ENCODE data around the gene MRM2. TPM values are rescaled to one million over a fixed set of nuclear protein-coding genes. Genes with fewer than 3 reads are reported as not detected.

MRM2 gene
- total RNA-seq, 1 experiment from 2014 or later: 49.9 TPM

DNA sequence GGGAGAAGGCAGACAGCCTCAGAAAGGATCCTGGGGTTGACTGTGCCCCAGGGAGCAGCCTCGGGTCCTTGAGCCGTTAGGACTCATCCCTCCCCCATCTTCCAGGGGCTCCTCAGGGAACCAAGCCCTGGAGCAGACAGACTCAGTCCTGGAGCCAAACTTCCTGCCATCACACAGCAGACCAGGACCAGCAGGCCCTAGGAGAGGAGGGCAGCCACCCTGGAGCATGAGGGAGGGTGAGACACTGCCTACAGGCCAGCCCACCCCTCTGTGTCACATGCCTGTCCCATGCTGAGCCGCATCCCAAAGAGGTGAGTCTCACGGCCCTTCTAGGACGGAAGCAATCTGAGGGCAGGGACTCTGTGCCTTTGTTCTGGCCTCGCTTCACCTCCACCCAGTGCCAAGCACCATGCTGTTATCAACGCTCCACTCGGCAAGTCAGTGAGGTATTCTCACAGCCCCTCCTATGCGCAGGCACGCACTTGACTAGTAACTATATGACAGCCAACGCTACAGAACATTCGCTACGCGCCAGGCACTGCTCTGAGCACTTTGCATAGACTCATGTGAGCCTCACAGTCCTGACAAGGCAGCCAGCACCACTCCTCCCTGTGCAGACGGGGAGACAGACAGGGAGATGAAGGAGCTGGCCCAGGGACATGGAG, 28.3 kb downstream of the MRM2 start:
- ChIA-PET CTCF (no interaction called here), POLR2A (no interaction called here)
- Histone ChIP-seq H3K4me3 (ENCODE audit: low read depth in 2 of 2, low read length in 2 of 2) (no peak overlapping the region), H3K4me1 (ENCODE audit: control insufficient read depth, insufficient read depth, low read length) (no peaks in the 10 kb centered on the region), H3K9me3 (ENCODE audit: control insufficient read depth, insufficient read depth, low read depth, low read length) (no peaks in the 10 kb centered on the region), H3K36me3 (ENCODE audit: control insufficient read depth, insufficient read depth, low read length) (no peaks in the 10 kb centered on the region), H3K27ac (ENCODE audit: low read length) (no peak overlapping the region), H3K27me3 (ENCODE audit: control insufficient read depth, insufficient read depth, low read length) (no peaks in the 10 kb centered on the region)
- TF ChIP-seq, protein P1, sequence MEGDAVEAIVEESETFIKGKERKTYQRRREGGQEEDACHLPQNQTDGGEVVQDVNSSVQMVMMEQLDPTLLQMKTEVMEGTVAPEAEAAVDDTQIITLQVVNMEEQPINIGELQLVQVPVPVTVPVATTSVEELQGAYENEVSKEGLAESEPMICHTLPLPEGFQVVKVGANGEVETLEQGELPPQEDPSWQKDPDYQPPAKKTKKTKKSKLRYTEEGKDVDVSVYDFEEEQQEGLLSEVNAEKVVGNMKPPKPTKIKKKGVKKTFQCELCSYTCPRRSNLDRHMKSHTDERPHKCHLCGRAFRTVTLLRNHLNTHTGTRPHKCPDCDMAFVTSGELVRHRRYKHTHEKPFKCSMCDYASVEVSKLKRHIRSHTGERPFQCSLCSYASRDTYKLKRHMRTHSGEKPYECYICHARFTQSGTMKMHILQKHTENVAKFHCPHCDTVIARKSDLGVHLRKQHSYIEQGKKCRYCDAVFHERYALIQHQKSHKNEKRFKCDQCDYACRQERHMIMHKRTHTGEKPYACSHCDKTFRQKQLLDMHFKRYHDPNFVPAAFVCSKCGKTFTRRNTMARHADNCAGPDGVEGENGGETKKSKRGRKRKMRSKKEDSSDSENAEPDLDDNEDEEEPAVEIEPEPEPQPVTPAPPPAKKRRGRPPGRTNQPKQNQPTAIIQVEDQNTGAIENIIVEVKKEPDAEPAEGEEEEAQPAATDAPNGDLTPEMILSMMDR (IDR thresholded peaks at IDR 0.05): no peak
- TF ChIP-seq SIN3A (IDR thresholded peaks at IDR 0.05; ENCODE audit: borderline replicate concordance, insufficient read depth, low read depth, low read length) (no peak), TCF7L2 (IDR thresholded peaks at IDR 0.05; ENCODE audit: low read depth, low read length) (no peak), POLR2AphosphoS5 (IDR thresholded peaks at IDR 0.05; ENCODE audit: low read depth, low read length) (no peak)
- TF ChIP-seq, protein P2, sequence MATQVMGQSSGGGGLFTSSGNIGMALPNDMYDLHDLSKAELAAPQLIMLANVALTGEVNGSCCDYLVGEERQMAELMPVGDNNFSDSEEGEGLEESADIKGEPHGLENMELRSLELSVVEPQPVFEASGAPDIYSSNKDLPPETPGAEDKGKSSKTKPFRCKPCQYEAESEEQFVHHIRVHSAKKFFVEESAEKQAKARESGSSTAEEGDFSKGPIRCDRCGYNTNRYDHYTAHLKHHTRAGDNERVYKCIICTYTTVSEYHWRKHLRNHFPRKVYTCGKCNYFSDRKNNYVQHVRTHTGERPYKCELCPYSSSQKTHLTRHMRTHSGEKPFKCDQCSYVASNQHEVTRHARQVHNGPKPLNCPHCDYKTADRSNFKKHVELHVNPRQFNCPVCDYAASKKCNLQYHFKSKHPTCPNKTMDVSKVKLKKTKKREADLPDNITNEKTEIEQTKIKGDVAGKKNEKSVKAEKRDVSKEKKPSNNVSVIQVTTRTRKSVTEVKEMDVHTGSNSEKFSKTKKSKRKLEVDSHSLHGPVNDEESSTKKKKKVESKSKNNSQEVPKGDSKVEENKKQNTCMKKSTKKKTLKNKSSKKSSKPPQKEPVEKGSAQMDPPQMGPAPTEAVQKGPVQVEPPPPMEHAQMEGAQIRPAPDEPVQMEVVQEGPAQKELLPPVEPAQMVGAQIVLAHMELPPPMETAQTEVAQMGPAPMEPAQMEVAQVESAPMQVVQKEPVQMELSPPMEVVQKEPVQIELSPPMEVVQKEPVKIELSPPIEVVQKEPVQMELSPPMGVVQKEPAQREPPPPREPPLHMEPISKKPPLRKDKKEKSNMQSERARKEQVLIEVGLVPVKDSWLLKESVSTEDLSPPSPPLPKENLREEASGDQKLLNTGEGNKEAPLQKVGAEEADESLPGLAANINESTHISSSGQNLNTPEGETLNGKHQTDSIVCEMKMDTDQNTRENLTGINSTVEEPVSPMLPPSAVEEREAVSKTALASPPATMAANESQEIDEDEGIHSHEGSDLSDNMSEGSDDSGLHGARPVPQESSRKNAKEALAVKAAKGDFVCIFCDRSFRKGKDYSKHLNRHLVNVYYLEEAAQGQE (IDR thresholded peaks at IDR 0.05; ENCODE audit: insufficient read depth in 1 of 2, low read depth in 2 of 2, low read length in 1 of 2): no peak
- intact Hi-C loops (cut with micrococcal nuclease; ENCODE audit: unreplicated experiment): no loop called here
- BruUV-seq (replicated peaks): no TSS peak
- in situ Hi-C loops (cut with HindIII; ENCODE audit: low pct_unique_long_range_greater_than_20kb, low sequenced_read_pairs): no loop called here
- DNase-seq (ENCODE audit: low read depth, low spot score) (no peak), ATAC-seq (no peak)

DNA sequence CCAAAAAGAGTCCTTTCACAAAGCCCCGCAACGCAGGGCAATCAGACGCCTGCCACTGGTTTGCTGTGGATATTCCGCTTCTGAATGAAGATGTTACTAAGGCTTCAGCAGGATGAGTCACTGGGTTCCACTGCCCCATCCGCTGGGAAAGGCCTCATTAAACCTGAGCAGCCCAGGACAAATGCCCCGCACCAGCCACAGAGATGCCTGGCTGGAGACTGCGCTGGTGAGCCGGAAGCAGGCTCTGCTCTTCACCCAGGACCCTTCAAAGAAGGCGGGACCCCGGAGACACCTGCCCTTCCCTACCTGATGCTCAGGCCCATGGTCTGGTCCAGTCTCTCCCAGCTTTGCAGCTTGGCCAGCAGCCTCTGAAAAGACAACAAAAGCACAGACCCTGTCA, 29.1 kb downstream of the MRM2 start:
- no peak for DNase-seq (ENCODE audit: low read depth, low spot score)
- ATAC-seq: no peak
- intact Hi-C loops (cut with micrococcal nuclease; ENCODE audit: unreplicated experiment) (no loop called here), in situ Hi-C loops (cut with HindIII; ENCODE audit: low pct_unique_long_range_greater_than_20kb, low sequenced_read_pairs) (no loop called here)
- ChIA-PET CTCF (no interaction called here), POLR2A (no interaction called here)
- H3K4me3 ChIP-seq (ENCODE audit: low read depth in 2 of 2, low read length in 2 of 2): no peak overlapping the region
- H3K27ac ChIP-seq (ENCODE audit: low read length): no peak overlapping the region
- no peaks in the 10 kb centered on the region for H3K9me3 ChIP-seq (ENCODE audit: control insufficient read depth, insufficient read depth, low read depth, low read length)
- no TSS peak for BruUV-seq (replicated peaks)
- H3K27me3 ChIP-seq (ENCODE audit: control insufficient read depth, insufficient read depth, low read length): no peaks in the 10 kb centered on the region
- TF ChIP-seq, protein P2 (IDR thresholded peaks at IDR 0.05; ENCODE audit: insufficient read depth in 1 of 2, low read depth in 2 of 2, low read length in 1 of 2): no peak
- TF ChIP-seq, protein P1 (IDR thresholded peaks at IDR 0.05): no peak
- peaks cover 5% of the 10 kb centered on the region for H3K36me3 ChIP-seq (ENCODE audit: control insufficient read depth, insufficient read depth, low read length)
- no peaks in the 10 kb centered on the region for H3K4me1 ChIP-seq (ENCODE audit: control insufficient read depth, insufficient read depth, low read length)
